Measurements from ENCODE around the gene KIF15. TPM values are rescaled to one million over a fixed set of nuclear protein-coding genes. Genes with fewer than 3 reads are reported as not detected.

KIF15 gene
- total RNA-seq, 1 donor from 2014 or later, result 0.53 TPM

DNA sequence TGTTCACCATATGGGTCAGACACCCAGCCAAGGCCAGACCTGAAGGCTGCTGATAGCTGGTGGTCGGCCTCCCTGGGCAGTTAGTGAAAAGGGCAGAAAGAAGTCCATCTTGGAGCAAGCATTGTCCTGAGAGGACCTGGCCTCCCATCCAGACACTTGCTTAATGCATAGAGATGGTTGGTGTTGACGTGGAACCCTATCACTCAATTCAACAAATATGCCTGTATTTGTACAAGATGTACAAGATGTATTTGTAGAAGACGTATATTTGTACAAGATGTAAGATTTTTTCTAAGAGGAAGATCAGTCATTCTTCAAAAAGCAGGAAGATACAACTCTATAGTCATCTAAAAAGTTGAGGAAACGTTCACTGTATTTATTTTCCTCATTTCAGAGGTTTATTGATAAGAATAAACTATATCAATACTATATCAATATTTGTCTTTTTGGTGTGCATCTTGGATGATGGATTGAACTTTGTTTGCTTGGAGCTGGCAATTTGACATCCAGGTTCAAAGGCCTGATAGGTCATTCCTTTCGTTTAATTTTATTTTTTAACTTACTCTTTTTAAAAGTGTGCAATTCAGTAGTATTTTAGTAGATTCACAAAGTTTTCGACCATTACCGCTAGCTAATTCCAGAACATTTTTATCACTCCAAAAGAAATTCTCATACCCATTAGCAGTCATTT lies 106.0 kb downstream of the KIF15 start:
- no peak for ATAC-seq
- intact Hi-C loops (cut with DNase I), result no loop called here
- no peak for DNase-seq (ENCODE audit: low spot score)

DNA sequence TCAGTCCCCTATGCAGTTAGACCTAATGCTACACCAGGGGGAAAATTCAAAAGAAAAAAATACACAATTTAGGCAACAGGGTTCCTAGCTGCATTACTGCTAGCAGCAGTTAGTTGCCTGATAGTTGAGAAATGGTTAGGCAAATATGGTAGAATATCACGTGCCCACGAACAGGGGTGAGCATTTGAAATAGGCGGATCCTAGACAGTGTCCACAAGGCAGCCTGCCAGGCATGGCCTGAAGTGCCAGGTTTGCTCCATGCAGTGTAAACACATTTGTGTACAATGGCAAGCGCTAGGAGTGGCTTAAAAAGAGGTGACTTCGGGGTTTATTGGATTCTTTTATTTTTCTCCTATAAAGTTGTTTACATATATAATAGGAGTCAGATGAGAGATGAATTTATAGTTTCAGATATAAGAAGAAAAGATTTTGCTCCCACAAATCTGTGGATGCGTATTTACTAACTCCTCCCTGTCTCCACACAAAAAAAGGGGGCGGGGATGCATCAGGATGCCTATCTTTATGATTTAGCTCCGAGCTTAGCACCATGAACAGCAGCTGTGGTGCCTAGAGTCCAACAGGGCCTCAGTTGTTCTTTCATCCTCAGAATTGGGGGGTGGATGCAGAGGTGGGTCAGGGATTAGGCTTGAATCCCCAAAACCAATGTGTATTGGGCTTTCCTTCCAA lies 108.9 kb downstream of the KIF15 start:
- intact Hi-C loops (cut with DNase I), result no loop called here
- ATAC-seq (no peak), DNase-seq (ENCODE audit: low spot score) (no peak)

DNA sequence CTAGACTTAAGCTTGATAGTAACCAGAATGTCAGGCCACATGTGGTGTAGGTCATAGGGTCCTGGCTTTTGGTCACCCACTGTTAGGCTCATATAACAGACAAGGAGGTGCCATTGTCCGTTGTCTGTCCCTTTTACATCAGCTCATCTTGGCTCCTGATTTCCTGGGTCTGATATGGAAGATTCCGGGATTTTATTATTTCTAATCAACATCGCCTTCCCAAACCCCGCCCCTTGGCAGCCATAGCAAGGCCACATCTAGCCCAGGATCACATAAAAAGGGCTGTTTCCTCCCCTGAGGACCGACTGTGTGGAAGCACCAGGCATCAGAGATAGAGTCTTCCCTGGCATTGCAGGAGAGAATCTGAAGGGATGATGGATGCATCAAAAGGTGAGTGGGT lies 112.7 kb downstream of the KIF15 start, which contains the start of gene TGM4:
Gene TGM4 (plus strand): TSS at position 301 of the 400 bp plus-strand sequence. CDS start 71 bp downstream, at position 372.
- ATAC-seq, result no peak
- DNase-seq (ENCODE audit: low spot score), result no peak
- intact Hi-C loops (cut with DNase I), result no loop called here

DNA sequence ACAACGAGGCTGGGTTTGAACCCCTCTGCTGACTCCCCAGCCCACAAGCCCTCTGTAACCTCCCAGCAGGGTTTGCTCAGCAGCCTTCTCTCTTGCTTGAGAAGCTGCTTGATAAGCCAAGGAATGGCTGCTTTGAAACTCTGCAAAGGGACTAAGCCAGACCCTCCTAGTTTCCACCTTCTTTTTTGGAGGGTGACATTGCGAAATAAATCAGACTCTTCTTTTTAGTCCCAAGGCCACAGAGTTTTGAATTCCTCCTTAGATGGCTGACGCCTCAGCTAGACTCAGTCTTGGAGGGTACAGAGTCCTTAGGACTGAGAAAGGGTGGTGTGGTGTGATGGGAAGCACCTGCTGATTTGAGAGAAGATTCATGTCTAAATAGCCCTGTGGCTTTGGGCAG lies 114.0 kb downstream of the KIF15 start:
- DNase-seq (ENCODE audit: low spot score), result no peak
- no peak for ATAC-seq
- intact Hi-C loops (cut with DNase I), result no loop called here

DNA sequence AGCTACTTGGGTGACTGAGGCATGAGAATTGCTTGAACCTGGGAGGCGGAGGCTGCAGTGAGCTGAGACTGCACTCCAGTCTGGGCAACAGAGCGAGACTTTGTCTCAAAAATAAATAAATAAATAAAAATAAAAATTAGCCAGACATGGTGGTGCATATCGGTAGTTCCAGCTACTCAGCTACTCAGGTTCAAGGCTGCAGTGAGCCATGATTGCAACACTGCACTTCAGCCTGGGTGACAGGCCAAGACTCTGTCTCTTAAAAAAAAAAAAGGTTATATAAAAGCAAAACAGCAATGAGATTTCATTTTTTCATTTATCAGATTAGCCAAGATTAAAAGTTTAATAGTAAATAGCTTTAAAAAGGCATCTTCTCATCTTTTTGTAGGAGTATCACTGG lies 115.7 kb downstream of the KIF15 start:
- ATAC-seq, result no peak
- no peak for DNase-seq (ENCODE audit: low spot score)
- intact Hi-C loops (cut with DNase I), result no loop called here

DNA sequence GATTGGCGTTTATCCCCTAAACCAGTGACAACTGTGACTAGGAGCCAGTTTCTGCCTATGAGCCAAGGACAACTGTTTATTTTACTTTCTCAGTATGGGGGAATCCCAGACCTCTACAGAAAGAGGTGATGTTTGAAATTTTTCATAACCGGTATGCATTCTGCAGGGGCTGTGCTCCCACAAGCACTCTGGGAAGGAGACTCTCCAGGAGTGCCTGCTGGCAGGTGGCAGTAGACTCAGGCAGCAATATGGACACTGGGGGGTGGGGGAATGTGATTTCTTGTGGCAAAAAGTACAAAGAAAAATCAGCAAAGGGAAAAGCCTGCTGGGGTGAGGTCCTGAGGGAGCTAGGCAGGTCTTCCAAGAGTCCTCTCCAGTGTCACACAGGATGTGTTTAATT lies 118.7 kb downstream of the KIF15 start:
- intact Hi-C loops (cut with DNase I), result no loop called here
- ATAC-seq (no peak), DNase-seq (ENCODE audit: low spot score) (no peak)

DNA sequence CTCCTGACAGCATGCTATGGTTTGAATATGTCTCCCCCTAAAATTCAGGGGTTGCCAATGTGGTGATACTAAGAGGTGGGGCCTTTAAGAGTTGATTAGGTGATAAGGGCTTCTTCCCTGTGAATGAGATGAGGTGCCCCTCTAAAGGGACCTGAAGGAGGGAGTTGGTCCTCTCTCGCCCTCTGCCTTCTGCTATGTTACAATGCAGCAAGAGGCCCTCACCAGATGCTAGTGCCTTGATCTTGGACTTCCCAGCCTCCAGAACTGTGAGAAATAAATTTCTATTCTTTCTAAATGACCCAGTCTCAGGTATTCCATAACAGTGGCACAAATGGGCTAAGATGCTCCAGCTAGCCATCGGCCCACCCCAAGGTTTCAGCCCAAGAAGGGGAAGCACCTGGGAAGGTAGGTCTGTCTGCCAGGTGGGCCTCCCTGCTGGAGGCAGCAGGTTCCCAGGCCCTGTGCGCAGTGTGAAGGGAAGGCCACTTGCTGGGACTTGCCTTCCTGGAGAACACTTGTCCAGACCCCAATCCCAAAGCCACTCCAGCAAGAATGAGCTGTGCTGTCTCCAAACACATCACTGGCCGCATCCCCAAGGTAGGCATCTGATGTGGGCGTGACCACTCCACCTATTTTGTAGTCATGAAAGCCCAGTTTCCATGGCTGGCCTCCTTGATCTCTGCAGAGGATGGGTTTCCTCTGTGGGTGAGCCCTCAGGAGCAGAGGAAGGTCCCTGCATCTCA lies 121.8 kb downstream of the KIF15 start:
- DNase-seq (ENCODE audit: low spot score) (no peak), ATAC-seq (no peak)
- intact Hi-C loops (cut with DNase I), result no loop called here

DNA sequence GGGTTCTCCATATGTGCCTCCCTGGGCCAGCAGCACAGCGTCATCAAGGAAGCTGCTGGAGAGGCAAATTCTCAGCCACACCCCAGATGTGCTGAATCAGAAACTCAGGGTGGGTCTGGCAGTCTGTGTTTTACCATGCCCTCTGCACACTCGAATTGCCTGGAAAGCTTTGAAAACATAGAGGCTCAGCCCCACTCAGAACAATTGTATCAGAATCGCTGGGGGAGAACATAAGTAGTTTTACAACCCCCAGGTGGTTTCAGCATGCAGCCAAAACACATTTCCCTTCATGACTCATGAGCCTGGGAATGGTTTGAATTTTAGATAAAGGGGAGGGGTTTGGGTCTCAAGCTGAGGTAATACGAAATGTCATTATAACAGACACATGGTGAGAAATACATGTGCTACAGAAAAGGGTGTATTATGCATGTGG lies 122.4 kb downstream of the KIF15 start:
- peak; percentile 60 for ATAC-seq
- intact Hi-C loops (cut with DNase I), result no loop called here
- DNase-seq (ENCODE audit: low spot score), result no peak

DNA sequence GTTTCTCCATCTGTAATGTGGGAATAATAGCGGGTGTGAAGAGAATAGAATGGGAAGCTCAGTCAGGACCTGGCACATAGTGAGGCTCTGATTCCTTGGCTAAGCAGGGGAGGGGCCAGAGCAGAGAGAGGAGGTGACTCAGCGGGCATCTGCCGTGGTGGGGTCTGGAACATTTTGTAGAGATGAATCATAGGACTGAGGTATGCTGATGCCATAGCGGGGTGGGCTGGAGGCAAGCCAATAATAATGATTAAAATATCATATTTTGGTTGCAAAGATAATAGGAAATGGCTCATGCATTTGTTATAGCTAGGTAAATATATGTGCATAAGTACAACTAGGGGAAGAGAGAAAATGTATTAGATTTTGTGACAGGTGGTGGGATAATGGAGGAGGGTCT lies 124.0 kb downstream of the KIF15 start:
- DNase-seq (ENCODE audit: low spot score) (no peak), ATAC-seq (no peak)
- intact Hi-C loops (cut with DNase I), result no loop called here

DNA sequence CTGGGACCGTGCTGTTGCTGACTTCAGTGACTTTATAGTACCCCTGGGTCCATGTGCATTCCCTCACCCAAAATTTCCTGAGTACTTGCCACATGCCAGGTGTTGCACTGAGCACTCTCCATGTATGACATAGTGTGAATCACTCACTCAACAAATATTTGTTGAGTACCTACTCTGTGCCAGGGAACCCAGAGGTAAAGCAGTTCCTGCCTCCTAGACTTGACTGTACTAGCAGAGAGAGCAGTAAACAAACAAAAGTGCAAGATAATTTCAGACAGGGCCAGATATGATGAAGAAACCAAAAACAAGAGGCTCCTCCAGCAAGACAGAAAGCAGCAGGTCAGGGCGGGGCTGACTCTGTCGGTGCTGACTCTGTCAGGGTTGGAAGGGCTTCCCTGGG lies 125.0 kb downstream of the KIF15 start:
- ATAC-seq (no peak), DNase-seq (ENCODE audit: low spot score) (no peak)
- intact Hi-C loops (cut with DNase I), result no loop called here

DNA sequence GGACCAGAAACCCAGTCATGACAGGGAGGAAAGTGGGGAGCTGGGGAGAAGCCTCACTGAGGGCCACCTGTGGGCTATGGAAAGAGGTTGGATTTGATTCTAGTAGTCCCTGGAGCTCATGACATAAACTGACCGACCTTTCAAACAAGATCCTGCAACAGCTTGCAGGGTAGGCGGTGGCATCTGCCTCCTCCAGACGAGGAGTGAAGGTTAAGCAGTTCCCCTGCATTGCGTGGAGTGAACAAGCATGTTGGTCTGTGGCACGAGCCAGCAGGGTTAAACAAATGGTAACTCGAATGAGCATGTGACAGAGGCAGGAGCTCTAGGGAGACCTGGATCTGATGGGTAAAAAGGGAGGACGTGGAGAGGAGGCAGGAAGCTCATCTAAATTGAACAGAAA lies 125.5 kb downstream of the KIF15 start:
- intact Hi-C loops (cut with DNase I), result no loop called here

DNA sequence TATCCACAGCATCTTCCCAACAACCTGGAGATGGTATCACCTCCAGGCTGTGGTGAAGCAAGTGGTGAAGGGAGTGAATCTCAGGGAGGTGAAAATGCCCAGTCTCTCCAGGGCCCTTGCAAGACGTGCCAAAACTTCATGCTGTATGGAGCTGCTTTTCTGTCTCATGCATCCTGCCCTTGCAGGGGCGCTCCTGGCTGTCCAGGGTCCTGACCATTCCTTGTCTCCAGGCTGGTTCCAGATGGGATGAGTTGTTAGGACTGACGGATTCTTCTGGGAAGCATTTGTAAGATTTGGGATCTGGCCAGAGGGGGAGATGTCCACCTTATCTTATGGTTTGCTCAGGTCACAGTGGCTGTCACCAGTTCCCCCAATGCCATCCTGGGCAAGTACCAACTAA lies 128.7 kb downstream of the KIF15 start:
- intact Hi-C loops (cut with DNase I), result no loop called here
- DNase-seq (ENCODE audit: low spot score), result no peak
- ATAC-seq, result no peak

More for the DNA sequence above, 125.5 kb downstream of the KIF15 start:
- ATAC-seq (no peak), DNase-seq (ENCODE audit: low spot score) (no peak)

DNA sequence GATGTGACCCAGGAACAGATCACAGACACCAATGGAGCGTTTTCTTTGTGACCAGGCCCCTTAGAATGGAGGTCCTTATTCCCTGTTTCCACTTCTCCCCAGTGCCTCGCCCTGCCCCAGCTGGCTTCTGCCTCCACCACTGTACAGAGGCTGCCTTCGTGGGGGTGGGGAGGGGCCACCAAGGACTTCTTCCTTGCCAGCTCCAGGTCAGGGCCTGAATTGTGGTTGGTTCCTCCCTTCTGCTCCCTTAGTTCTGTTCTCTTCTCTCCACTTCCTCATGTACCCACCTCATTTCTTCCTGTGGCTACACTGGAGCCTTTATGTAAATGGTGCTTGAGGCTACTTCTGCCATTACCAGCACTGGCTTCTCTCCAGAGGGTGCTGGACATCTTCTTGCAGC lies 129.3 kb downstream of the KIF15 start:
- no peak for ATAC-seq
- intact Hi-C loops (cut with DNase I), result no loop called here
- DNase-seq (ENCODE audit: low spot score), result no peak

DNA sequence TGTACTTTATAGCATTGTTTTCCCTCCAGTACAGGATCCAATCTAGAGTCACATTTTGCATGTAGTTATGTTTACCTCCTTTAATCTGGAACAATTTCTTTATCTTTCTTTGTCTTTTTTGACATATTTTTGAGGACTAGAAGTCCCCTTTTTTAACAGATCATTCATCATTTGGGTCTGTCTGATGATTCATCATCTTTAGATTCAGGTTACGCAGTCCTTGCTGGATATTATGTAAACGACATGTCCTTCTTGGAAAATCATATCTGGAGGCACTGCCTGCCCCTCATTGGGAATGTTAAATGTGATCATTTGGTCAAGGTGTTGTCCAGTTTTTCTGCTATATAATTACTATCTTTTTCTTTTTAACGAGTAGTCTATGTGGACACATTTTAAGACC lies 131.1 kb downstream of the KIF15 start:
- ATAC-seq (no peak), DNase-seq (ENCODE audit: low spot score) (no peak)
- intact Hi-C loops (cut with DNase I), result no loop called here

DNA sequence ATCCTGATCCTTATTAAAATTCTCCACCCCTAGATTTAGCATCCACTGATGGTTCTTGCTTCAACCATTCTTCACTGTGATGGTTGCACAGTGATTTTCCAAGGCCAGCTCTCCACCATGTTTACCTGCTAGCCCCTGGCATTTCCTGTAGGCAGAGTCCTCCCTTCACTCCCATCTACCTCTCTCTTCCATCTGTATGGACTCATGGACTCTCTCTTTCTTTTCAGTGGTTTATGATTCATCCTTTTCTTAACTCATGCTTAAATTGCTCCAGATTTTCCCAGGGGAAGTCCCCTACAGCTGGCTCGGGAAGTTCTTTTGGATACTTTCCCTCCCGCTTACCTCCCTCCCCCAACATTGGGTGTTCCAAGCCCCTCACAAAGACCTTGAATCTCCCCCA lies 131.5 kb downstream of the KIF15 start:
- intact Hi-C loops (cut with DNase I), result no loop called here
- ATAC-seq (no peak), DNase-seq (ENCODE audit: low spot score) (no peak)

DNA sequence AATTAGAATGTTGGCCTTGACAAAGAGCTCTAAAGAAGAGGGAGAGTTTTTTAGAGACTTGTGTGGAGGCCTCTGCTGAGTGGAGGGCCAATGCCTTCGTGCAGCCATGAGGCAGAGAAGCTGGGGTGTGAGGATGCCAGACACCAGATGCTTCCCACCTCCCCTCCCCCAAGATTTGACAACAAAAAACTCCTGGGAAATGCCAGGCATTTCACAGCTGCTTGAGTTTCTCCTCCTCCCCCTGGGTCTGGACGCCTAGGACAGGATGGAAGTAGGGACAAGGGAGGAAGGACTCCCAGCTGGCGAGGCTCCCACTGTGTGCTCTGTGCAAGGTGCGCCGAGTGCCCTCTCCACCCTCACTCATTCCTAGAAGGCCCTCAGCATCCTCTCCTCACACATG lies 132.9 kb downstream of the KIF15 start:
- DNase-seq (ENCODE audit: low spot score) (no peak), ATAC-seq (no peak)
- intact Hi-C loops (cut with DNase I), result no loop called here

DNA sequence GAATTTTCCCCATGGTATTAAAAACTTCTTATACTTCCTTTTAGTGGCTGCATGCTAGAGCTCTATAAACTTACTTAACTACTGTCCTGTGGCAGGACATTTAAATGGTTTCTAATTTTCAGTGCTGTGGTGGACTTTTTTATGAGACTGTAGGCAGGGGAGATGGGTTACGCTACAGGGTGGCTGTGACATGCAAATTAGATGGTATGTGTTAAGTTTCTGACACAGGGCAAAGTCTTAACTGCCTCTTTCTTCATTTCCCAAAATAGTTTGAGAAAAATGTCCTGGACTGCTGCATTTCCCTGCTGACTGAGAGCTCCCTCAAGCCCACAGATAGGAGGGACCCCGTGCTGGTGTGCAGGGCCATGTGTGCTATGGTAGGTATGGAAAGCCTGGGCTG lies 134.8 kb downstream of the KIF15 start:
- intact Hi-C loops (cut with DNase I), result no loop called here
- DNase-seq (ENCODE audit: low spot score) (no peak), ATAC-seq (no peak)

DNA sequence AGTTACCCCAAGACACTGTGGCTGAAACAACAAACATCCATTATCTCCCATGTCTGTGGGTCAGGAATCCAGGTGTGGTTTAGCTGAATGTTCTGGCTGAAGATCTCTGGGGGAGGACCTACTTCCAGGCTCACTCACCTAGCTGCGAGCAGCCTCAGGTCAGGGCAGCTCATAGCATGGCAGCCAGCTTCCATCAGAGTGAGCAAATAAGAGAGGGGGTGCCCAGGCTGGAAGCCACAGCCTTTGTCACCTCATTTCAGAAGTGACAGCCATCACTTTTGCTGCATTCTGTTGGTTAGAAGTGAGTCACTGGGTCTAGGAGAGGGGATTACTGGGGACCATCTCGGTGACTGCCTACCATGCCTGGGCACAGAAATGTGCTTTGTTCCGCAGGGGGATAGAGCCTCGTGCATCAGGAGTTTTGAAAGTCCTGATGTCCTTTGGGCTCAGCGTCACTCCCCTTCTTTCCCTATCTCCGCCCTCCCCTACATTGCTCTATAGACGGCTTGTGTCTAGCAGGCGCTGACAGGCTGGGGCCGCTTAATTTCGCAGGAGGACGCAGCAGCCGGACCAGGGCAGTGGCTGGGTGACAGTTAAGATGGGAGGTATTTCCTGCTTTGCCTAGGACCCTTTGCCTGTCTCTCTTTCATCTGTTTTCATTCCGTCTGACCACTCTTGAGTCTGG lies 138.2 kb downstream of the KIF15 start:
- ATAC-seq (no peak), DNase-seq (ENCODE audit: low spot score) (no peak)
- intact Hi-C loops (cut with DNase I), result no loop called here

DNA sequence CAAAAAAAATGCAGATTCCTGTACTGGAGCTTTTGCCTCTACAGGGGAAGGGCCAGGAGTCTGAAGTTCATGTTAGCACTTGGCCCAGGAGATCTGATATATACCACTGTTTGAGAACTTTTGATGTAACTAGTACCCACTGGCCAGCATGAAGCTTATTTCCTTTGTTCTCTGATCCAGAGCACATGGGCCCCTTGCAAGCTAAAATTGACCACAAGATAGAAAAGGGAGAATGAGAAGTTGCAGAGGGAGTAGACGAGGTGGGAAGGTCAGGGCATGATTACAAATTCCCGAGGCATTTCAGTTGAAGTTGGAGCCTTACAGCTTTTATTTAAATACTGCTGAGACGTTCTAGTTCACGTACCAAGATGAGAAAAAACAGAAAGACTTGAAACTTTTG lies 141.0 kb downstream of the KIF15 start:
- DNase-seq (ENCODE audit: low spot score) (no peak), ATAC-seq (no peak)
- intact Hi-C loops (cut with DNase I), result no loop called here
